GM18508 (cell line): Measurements from ENCODE around the gene FBP2.
"Not testable (repeated sequence)": the region's sequence is repeated elsewhere in the genome, so short reads cannot be mapped to it uniquely, and the experiment has no call there.

Experiments used
- ATAC-seq: cut with Tn5 transposase; IDR thresholded peaks from one replicate; pipeline ENCODE4 v1.9.1; 2021; ENCODE audit warnings: moderate number of reproducible peaks; ENCODE audit not compliant: insufficient read depth, unreplicated experiment

Gene FBP2

DNA sequence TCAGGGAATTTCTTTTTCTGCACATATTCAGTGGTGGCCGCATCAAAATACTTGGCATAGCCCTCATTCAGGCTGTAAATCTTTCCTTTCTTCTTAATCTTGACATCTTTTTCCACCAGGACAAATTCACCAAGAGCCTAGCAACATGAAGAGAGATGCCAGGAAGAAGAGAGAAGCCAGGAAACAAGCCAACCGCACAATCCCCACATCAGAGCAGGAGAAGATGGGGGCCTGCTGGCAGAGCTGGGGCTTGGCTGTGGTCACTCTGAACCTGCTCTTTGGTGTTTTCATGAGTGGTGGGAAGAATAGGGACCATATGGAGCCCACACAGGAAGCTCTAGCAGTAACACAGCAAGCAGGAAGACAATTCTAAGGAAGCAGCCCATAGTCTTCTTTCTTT, 26.4 kb downstream of the FBP2 start:
- no peak for ATAC-seq

DNA sequence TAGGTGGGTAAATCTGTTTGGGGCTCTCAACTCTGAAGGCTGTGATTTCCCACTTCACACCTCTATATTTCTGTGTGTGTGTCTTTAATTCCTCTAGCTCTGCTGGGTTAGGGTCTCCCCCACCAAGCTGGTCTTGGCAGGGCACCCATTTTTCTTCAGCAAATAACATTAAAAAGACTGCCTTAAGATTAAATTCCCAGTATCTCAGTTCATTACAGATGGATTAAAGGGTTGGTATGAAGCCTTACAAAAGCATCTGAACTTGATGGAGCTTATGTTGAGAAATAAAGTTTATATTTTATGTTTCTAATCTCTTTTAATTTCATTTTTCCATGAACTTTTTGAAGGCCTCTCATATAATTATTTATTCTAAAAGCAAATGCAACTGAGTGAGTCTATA, 27.1 kb downstream of the FBP2 start:
- no peak for ATAC-seq

DNA sequence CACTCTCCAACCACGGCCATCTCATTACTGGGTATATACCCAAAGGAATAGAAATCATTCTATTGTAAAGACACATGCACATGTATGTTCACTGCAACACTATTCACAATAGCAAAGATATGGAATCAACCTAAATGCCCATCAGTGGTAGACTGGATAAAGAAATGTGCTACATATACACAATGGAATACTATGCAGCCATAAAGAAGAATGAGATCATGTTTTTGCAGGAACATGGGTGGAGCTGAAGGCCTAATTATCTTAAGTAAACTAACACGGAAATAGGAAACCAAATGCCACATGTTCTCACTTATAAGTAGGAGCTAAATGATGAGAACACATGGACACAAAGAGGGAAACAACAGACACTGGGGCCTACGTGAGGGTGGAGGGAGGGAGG, 29.3 kb downstream of the FBP2 start:
- ATAC-seq, result not testable (repeated sequence)

DNA sequence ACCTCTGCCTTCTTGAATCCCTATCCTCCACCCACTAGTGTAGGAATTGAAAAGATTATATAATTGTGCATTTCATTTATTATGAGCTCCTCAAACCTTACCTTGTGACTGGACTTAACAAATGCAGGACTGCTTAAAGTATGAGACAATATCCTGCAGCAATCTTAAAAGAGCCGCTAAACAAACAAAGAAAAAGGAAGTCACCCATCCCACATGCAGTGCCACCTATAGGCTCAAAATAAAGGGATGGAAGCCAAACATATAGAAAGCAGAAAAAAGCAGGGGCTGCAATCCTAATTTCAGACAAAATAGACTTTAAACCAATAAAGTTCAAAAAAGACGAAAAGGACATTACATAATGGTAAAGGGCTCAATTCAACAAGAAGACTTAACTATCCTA, 30.1 kb downstream of the FBP2 start:
- ATAC-seq, result no peak

DNA sequence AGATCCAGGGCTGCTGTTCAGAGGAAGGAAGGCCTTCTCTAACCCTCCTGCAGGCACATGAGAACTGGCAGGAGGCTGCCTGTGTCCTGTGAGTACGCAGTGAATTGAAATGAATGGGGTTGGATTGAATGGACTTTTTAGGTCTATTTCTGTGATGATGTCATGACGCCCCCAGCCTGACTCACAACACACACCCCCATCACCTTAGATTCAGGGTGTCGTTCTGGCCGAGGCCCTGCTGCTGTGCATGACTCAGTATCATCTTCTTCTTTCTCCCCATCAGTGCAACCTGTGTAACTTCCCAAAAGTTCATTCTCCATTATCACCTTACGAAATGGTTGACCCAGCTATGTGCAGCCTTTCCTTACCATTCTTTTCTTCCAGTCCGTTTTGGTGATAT, 33.4 kb downstream of the FBP2 start:
- no peak for ATAC-seq

DNA sequence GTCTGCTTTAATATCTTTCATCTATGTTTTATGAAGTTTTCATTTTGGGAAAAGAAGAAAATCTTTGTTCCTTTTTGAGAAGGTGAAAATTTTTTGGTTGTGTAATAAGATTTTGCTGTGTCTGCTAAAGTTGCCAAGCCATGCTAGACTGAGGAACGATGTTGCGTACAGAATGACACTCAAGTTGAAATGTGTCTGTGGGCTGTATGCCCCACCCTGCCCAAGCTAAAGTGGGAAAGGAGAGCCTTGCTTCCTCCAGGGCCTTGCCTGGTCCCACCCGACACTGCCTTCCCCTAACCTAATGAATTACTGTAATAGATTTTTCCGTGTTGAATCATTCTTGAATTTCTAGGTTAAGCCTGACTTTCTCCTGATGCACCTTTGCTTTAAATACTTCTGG, 36.2 kb downstream of the FBP2 start:
- no peak for ATAC-seq

DNA sequence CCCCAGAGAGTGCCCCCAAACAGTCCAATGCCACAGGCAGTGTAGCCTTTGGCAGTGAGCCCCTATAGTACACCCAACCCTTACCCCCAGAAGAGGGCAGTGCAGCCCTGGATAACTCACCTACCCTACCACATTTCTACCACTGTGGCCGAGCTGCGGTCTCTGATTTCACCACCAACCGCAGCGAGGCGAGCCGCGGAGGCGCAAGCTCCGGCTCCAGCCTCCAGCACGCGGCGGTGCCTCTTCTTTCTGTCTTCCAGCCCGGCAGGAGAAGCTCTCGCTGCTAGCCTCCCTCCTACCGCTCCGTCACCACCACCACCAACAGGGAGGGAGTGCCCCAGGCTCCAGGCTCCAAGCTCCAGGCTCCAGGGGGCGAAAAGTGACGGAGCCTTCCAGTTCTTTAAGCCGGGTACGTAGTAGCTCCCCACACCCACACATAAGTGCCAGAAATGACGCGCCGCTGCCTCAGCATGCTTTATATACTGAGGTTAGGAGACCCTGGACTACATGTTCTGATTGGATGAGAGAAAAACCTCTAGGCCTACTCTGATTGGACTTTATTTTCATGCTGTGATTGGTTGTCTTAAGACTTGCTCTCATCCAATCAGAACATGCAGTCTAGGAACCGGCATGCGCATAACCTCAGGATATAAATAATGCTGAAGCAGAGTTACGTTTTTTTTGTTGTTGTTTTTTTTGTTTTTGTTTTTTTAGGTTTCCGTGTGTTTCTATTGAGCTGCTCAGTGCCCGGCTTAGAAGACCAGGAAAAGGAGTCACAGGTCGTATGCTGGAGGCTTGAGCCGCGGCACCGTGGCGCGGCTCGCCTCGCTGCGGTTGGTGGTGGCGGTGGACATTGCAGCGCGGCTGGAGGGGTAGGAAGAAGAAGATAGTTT, 38.9 kb downstream of the FBP2 start, which contains the start of gene PCAT7:
PCAT7 (plus strand) TSS at position 645 of the 893 bp plus-strand sequence.
- ATAC-seq, result no peak

DNA sequence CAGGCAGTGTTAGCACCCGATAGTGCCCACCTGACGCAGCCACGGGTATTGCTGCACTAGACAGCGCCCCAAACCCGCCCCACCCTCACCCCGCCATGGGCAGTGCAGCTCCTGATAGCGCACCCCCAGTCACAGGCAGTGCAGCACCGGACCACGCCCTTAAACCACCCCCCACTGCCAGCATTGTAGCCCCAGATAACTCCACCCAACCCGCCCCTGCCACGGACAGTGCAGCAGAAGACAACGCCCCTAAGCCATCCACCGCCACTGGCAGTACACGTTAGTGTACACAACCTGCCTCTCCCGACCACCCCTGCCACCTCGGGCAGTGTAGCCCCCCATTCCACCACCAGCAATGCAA, 39.6 kb downstream of the FBP2 start:
- ATAC-seq, result no peak

DNA sequence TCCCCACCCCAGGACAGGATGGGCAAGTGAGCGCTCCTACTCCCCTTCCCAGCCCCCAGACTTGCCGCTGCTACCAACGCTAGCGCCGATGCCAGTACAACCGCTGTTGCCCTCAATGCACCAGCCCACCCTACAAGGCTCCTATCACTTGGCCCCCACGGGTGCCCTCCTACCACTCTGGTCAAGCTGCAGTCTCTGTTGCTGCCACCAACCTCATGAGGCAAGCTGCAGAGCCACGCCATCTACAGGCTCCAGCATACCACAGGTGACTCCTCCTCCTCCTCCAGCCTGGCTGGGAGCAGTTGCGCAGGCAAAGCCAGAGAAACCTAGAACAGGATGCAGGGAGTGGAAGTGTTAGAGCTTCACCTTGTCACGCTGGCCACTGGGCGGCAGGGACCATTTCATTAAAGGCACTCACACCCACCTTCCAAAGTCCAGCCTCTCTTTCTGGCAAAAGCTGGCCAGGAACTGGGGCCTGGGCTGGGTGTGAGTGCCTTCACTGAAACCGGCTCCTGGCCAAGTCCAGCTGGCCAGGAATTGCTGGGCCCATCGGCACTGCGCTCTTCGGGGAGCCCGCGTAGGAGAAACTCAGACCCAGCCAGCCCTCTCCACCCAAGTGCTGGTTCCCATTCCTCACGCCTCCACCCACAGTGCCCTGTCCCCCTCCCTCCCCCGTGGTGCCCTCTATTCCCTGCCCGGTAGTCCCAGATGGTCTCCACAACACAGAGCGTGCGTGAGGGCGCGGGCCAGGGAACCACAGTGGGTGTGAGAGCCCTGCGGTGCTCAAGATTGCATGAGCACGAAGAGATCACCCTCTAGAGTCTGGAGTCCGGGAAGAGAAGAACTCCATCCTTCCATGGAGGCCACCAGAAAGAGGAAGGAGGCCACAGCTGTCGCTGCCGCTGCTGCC, 40.3 kb downstream of the FBP2 start:
- no peak for ATAC-seq

DNA sequence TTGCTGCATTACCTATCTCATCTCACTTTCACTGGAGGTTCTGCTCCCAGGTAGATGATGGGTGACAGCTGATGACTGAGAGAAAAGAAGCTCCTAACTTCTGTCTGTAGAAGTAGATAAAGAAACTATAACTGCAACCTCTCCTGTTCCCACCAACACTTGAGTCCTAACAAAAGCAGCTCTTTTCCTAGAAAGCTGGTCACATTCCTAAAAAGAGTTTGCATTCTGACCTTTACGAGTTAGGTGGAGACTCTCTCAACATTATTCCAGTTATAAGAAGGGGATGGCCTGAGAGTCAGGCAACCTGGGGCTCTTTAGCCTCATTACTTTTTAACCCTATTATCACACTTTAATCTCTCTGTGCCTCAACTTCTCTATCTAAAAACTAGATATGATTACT, 47.7 kb downstream of the FBP2 start:
- no peak for ATAC-seq

DNA sequence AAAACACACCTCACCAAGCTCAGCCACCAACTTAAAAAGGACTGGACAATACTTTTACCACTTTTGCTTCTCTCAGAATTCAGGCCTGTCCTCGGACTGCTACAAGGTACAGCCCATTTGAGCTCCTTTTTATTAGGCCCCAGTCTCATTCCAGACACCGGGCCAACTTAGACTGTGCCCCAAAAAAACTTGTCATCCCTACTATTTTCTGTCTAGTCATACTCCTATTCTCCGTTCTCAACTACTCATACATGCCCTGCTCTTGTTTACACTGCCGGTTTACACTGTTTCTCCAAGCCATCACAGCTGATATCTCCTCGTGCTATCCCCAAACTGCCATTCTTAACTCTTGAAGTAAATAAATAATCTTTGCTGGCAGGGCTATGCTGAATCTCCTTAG, 49.3 kb downstream of the FBP2 start:
- not testable (repeated sequence) for ATAC-seq

DNA sequence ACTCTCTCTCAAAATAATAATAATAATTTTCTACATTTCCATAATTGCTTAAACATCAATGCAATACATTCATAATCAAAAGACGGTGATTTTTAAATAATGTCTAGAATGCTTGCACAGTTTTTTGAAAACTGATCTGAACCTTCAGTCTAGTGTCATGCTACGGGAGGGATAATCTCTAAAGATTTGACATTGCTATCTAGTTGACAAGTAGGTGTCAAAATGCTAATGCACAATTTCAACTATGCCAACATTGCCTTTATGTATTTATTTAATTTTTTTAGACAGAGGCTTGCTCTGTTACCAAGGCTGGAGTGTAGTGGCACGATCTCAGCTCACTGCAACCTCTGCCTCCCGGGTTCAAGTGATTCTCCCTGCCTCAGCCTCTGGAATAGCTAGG, 54.7 kb downstream of the FBP2 start:
- no peak for ATAC-seq

DNA sequence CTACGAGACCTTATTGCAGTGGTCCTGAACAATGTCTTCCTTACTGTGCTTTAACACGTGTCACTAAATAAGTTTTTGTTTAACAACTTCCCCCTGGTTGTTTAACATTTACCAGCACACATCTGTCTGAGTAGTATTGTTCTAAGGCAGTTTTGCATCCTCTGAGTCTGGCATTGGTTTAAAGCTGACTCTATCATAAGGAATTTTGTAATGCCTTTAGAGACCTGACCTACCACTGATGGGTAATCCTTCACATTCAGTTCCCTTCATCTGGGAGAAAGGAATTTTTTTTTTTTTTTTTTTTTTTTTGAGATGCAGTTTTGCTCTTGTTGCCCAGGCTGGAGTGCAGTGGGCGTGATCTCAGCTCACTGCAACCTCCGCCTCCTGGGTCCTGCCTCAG, 58.7 kb downstream of the FBP2 start:
- no peak for ATAC-seq

DNA sequence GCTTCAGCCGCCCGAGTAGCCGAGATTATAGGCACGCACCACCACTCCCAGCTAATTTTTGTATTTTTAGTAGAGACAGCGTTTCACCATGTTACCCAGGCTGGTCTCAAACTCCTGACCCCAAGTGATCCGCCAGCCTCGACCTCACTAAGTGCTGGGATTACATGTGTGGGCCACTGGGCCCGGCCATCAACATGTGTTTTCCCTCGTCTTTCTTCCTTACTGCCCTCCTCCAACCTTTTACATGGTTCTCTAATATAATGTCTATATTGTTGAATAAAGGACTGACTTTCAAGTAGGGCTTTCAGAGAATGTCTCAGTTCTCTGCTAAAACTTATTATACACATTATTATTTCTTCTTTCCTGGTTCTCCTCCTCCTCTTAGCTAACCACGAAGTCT, 60.0 kb downstream of the FBP2 start:
- no peak for ATAC-seq

DNA sequence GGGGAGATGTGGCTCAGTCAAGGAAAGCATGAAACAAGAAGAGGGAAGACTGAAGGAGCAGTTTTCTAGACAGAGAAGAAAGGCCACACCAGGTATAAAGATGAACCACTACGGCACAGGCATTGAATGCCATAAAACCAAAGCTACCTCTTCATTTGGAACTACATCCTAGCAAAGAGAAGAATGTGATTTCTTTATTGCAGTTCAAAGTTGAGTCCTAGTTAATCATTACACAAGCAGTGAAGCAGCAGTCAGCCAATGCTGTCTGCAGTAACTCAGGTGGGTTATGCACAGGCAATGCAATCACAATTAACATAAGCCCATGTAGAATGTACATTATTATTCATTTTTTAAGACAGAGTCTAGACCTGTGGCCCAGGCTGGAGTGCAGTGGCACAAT, 60.5 kb downstream of the FBP2 start:
- ATAC-seq, result no peak

DNA sequence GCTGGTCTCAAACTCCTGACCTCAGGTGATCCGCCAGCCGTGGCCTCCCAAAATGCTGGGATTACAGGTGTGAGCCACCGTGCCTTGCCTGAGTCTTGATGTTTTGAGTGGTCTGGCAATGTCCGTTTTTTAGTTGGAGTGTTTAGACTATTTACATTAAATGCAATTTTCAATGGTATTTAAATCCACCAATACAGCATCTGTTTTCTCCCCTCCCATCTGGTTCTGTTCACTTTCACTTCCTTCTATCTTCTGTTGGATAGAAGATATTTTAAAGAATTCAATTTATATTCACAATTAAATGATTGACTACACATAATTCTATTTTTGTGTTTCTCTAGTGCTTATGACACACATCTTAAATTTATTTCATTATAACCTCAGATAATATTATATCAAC, 64.7 kb downstream of the FBP2 start:
- ATAC-seq, result no peak

DNA sequence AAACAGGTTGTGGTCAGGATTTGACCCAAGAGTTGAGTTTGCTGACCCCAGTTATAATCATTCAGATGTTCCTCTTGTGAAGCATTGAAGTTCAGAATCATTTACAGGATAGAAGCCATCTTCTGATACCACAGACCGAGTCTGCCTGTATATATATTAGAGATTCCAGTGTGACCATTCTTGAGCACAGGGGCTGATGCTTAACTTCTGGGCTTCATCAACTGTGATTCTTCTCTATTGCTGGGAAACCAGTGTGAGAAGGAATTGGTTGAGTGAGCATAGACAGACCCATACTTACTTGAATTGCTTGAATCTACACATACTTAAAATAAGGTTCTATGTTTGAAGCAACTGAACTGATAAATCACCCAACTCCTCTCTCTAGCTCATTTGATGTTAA, 66.7 kb downstream of the FBP2 start:
- no peak for ATAC-seq

DNA sequence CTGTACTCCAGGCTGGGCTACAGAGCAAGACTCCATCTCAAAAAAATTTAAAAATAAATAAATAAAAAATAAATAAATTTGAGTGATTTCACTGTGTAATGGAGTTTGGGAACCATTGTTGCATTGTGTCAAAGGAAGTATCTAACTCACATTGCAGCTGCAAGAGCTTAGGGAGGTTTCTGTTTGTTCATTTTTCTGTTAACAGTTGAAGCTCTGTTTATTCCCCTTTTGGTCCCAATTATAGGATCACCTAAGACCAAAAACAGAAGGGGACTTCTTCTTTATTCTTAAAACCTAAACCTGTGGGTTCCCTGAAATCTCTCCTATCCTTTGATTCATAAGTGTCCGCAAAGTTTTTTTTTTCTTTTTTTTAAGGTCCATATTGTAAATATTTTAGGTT, 67.4 kb downstream of the FBP2 start:
- no peak for ATAC-seq

DNA sequence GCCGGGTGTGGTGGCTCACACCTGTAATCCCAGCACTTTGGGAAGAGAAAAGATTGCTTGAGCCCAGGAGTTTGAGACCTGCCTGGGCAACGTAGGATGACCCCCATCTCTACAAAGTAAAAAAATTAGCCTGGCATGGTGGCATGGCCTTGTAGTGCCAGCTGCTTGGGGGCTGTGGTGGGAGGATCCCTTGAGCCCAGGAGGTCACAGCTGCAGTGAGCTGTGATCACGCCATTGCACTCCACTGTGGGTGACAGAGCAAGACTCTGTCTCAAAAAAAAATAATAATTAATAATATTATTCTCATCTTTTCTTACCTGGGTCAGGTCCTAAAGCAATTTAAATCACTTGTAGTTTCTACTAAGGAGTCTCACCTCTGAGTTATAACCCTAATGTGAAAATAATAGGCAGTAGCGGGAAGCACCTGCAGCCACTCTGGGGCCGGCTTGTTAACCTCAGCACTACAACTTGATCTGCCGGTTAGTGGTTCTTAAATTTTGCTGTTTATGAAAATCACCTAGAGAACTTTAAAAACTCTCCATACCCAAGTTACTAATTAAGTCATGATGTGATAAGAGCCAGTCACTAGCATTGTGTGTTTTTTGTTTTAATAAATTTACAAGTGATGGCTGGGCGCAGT, 68.1 kb downstream of the FBP2 start:
- no peak for ATAC-seq

DNA sequence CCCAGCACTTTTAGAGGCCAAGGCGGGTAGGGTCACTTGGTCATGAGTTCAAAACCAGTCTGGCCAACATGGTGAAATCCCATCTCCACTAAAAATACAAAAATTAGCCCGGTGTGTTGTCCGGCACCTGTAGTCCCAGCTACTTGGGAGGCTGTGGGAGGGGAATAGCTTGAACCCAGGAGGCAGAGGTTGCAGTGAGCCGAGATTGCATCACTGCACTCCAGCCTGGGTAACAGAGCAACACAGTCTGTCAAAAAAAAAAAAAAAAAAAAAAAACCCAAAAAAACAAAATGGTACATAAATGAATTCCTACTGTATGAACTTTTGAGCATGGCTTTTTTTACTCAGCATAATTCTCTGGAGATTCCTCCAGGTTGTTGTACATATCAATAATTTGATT, 76.4 kb downstream of the FBP2 start:
- no peak for ATAC-seq

DNA sequence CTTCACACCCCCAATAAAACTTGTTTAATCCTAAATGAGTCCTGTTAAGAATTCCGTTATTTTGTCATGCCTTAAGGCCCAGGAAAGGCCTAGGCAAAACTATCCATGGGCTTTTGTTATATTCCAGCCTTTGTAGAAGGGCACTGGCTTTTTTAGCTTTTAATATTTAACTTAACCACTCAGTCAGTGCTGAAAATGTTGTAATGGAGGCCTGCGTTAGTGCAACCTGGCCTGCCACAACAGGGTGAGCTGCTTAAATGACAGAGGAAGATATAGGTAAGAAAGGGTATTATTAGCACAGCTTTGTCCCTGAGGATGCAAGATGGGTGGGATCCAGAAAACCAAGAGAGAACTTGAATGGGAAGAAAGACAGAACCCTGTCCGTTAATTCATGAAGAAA, 78.9 kb downstream of the FBP2 start:
- no peak for ATAC-seq
